CD4-positive, alpha-beta T cell treated with Interleukin-15 for 1 hour (primary cell): ENCODE measurements around the gene FLNB.

Source experiments
- DNase-seq: peaks from one replicate; pipeline ENCODE4 v3.0.0-alpha.2; 2020

The FLNB gene

GRCh38 chr3:58009749-58010535, 1.7 kb downstream of the FLNB start:
- DNase-seq, result no peak

- DNase-seq, result no peak
Observed at GRCh38 chr3:58010562-58010961, 2.3 kb downstream of the FLNB start.

- no peak for DNase-seq
Observed at GRCh38 chr3:58011580-58011979, 3.4 kb downstream of the FLNB start.

GRCh38 chr3:58012302-58012701, 4.1 kb downstream of the FLNB start:
- DNase-seq, result no peak

- no peak for DNase-seq
Observed at GRCh38 chr3:58013099-58013498, 4.9 kb downstream of the FLNB start.

- DNase-seq, result no peak
Observed at GRCh38 chr3:58013973-58014649, 5.9 kb downstream of the FLNB start.

GRCh38 chr3:58015520-58015915, 7.3 kb downstream of the FLNB start:
- DNase-seq, result no peak

- DNase-seq, result no peak
Observed at GRCh38 chr3:58016710-58017109, 8.5 kb downstream of the FLNB start.

GRCh38 chr3:58018892-58019742, 10.9 kb downstream of the FLNB start:
- DNase-seq, result no peak

- no peak for DNase-seq
Observed at GRCh38 chr3:58020783-58021071, 12.5 kb downstream of the FLNB start.

- DNase-seq, result no peak
Observed at GRCh38 chr3:58021072-58021959, 13.1 kb downstream of the FLNB start.

GRCh38 chr3:58021962-58022361, 13.7 kb downstream of the FLNB start:
- DNase-seq, result no peak

- no peak for DNase-seq
Observed at GRCh38 chr3:58022490-58022889, 14.3 kb downstream of the FLNB start.

- no peak for DNase-seq
Observed at GRCh38 chr3:58023531-58023930, 15.3 kb downstream of the FLNB start.

- no peak for DNase-seq
Observed at GRCh38 chr3:58025406-58025805, 17.2 kb downstream of the FLNB start.

- no peak for DNase-seq
Observed at GRCh38 chr3:58025837-58026569, 17.8 kb downstream of the FLNB start.

GRCh38 chr3:58026598-58026997, 18.4 kb downstream of the FLNB start:
- DNase-seq, result no peak

- no peak for DNase-seq
Observed at GRCh38 chr3:58027704-58028317, 19.6 kb downstream of the FLNB start.

- DNase-seq, result no peak
Observed at GRCh38 chr3:58028902-58029301, 20.7 kb downstream of the FLNB start.

GRCh38 chr3:58029842-58030584, 21.8 kb downstream of the FLNB start:
- no peak for DNase-seq

- no peak for DNase-seq
Observed at GRCh38 chr3:58032186-58032585, 24.0 kb downstream of the FLNB start.
